ENCODE measurements around the gene EXOC4. TPM values are rescaled to one million over a fixed set of nuclear protein-coding genes. Genes with fewer than 3 reads are reported as not detected.

The EXOC4 gene
- total and polyA plus RNA-seq, 2 of the 13 experiments (the other 11 are each of a cell fraction or from before 2014, with no cell fraction given), result 22.5 to 39.0 TPM

DNA sequence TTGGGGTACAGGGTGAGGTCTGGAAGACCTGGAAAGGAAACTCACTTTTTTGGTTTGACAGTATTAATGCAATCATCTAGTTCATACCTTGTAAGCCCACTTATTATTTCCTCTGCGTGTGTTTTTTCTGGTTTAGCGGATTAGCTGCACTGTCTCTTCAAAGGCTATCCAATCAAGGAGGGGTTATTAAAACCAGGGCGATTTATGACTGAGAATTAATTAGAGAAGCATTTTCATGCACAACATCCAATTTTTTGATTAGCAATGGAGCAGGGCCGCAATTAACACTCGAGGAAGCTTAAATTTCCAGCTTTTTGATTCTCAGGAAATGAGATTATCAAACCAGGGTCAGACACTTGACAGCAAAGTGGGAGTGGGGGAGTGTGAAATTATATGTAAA is 248.9 kb downstream of the EXOC4 start:
- H3K9me3 ChIP-seq (ENCODE audit: low read length), result no peaks in the 10 kb centered on the region
- H3K4me3 ChIP-seq (replicated peaks in 1 of 3; ENCODE audit: insufficient read depth in 1 of 3, low read depth in 2 of 3, low read length in 3 of 3), result no peak overlapping the region
- in situ Hi-C loops (cut with HindIII; ENCODE audit: extremely low pct_ligation_motif_present, low pct_unique_long_range_greater_than_20kb), result no loop called here
- FAIRE-seq (no peak), DNase-seq (ENCODE audit: low spot score) (no peak), ATAC-seq (no peak)
- H3K9ac ChIP-seq (ENCODE audit: insufficient read depth, low read depth, low read length), result no peak overlapping the region
- intact Hi-C loops (cut with micrococcal nuclease; ENCODE audit: unreplicated experiment), result no loop called here
- POLR2A ChIA-PET, result no interaction called here
- H3K4me2 ChIP-seq (ENCODE audit: low read depth, low read length), result no peak overlapping the region
- no peak overlapping the region for H2AFZ ChIP-seq (ENCODE audit: low read length)
- CTCF ChIA-PET (ENCODE audit: low intra/inter-chr PET ratio, low total read pairs), result no interaction called here
- no peaks in the 10 kb centered on the region for H4K20me1 ChIP-seq (ENCODE audit: insufficient read depth, low read length)
- BruUV-seq (replicated peaks), result no TSS peak
- H3K79me2 ChIP-seq (ENCODE audit: insufficient read depth, low read length), result no peaks in the 10 kb centered on the region
- WGBS (ENCODE audit: low lambda C conversion rate), result 95% methylated on average over 5 of the region's 5 CpGs
- no peak for TF ChIP-seq JARID2 (CRISPR knock-in tag; IDR thresholded peaks at IDR 0.05; ENCODE audit: insufficient replicate concordance)
- no peak for TF ChIP-seq ZC3H13 (CRISPR knock-in tag; IDR thresholded peaks at IDR 0.05)
- no peak for TF ChIP-seq DNMT1 (CRISPR knock-in tag; IDR thresholded peaks at IDR 0.05)
- H3K4me1 ChIP-seq (ENCODE audit: insufficient read depth, low read length), result no peaks in the 10 kb centered on the region
- H3K27me3 ChIP-seq (ENCODE audit: control insufficient read depth in 1 of 2, insufficient read depth in 2 of 2, low read length in 2 of 2), result no peaks in the 10 kb centered on the region
- no peaks in the 10 kb centered on the region for H3K36me3 ChIP-seq (replicated peaks in 1 of 2; ENCODE audit: control insufficient read depth in 1 of 2, insufficient read depth in 2 of 2, low read length in 2 of 2)
- no peak overlapping the region for H3K27ac ChIP-seq (ENCODE audit: extremely low read length, insufficient read depth, low read length)

- DNase-seq (ENCODE audit: low spot score) (no peak), FAIRE-seq (no peak), ATAC-seq (no peak)
- intact Hi-C loops (cut with micrococcal nuclease; ENCODE audit: unreplicated experiment) (no loop called here), in situ Hi-C loops (cut with HindIII; ENCODE audit: extremely low pct_ligation_motif_present, low pct_unique_long_range_greater_than_20kb) (no loop called here)
- H3K9ac ChIP-seq (ENCODE audit: insufficient read depth, low read depth, low read length), result no peak overlapping the region
- no peak overlapping the region for H3K4me3 ChIP-seq (replicated peaks in 1 of 3; ENCODE audit: insufficient read depth in 1 of 3, low read depth in 2 of 3, low read length in 3 of 3)
- no TSS peak for BruUV-seq (replicated peaks)
- ChIA-PET POLR2A (no interaction called here), CTCF (ENCODE audit: low intra/inter-chr PET ratio, low total read pairs) (no interaction called here)
- no peak overlapping the region for H3K27ac ChIP-seq (ENCODE audit: extremely low read length, insufficient read depth, low read length)
- H2AFZ ChIP-seq (ENCODE audit: low read length), result no peak overlapping the region
- H3K36me3 ChIP-seq (replicated peaks in 1 of 2; ENCODE audit: control insufficient read depth in 1 of 2, insufficient read depth in 2 of 2, low read length in 2 of 2), result no peaks in the 10 kb centered on the region
- TF ChIP-seq LRRFIP1 (CRISPR knock-in tag; conservative IDR thresholded peaks at IDR 0.05) (no peak), ZNF773 (CRISPR knock-in tag; IDR thresholded peaks at IDR 0.05; ENCODE audit: borderline replicate concordance) (no peak), ZNF607 (CRISPR knock-in tag; IDR thresholded peaks at IDR 0.05; ENCODE audit: borderline replicate concordance) (no peak), NFKB2 (CRISPR knock-in tag; IDR thresholded peaks at IDR 0.05; ENCODE audit: borderline replicate concordance) (no peak), MZF1 (CRISPR knock-in tag; IDR thresholded peaks at IDR 0.05; ENCODE audit: borderline replicate concordance) (no peak), ZMAT3 (CRISPR knock-in tag; conservative IDR thresholded peaks at IDR 0.05) (no peak)
- TF ChIP-seq, protein P1, sequence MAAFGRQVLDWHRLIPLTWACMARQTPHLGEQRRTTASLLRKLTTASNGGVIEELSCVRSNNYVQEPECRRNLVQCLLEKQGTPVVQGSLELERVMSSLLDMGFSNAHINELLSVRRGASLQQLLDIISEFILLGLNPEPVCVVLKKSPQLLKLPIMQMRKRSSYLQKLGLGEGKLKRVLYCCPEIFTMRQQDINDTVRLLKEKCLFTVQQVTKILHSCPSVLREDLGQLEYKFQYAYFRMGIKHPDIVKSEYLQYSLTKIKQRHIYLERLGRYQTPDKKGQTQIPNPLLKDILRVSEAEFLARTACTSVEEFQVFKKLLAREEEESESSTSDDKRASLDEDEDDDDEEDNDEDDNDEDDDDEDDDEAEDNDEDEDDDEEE (CRISPR knock-in tag; IDR thresholded peaks at IDR 0.05), result no peak
- WGBS (ENCODE audit: low lambda C conversion rate), result 93% methylated on average over 1 of the region's 1 CpG
- no peaks in the 10 kb centered on the region for H3K27me3 ChIP-seq (ENCODE audit: control insufficient read depth in 1 of 2, insufficient read depth in 2 of 2, low read length in 2 of 2)
- no peaks in the 10 kb centered on the region for H4K20me1 ChIP-seq (ENCODE audit: insufficient read depth, low read length)
- H3K9me3 ChIP-seq (ENCODE audit: low read length), result no peaks in the 10 kb centered on the region
- H3K79me2 ChIP-seq (ENCODE audit: insufficient read depth, low read length), result no peaks in the 10 kb centered on the region
- no peaks in the 10 kb centered on the region for H3K4me1 ChIP-seq (ENCODE audit: insufficient read depth, low read length)
- H3K4me2 ChIP-seq (ENCODE audit: low read depth, low read length), result no peak overlapping the region
Measured at GRCh38 chr7:133502498-133502897, 249.6 kb downstream of the EXOC4 start.

All from HepG2 (cell line).